HG03520 (cell line): ENCODE data around the gene WLS.
"Not testable (repeated sequence)": the region's sequence is repeated elsewhere in the genome, so short reads cannot be mapped to it uniquely, and the experiment has no call there.

ENCODE experiments used
- ATAC-seq: cut with Tn5 transposase; IDR thresholded peaks from one replicate; pipeline ENCODE4 v1.9.1; 2021; ENCODE audit warnings: mild to moderate bottlenecking, moderate library complexity; ENCODE audit not compliant: unreplicated experiment

Gene WLS

DNA sequence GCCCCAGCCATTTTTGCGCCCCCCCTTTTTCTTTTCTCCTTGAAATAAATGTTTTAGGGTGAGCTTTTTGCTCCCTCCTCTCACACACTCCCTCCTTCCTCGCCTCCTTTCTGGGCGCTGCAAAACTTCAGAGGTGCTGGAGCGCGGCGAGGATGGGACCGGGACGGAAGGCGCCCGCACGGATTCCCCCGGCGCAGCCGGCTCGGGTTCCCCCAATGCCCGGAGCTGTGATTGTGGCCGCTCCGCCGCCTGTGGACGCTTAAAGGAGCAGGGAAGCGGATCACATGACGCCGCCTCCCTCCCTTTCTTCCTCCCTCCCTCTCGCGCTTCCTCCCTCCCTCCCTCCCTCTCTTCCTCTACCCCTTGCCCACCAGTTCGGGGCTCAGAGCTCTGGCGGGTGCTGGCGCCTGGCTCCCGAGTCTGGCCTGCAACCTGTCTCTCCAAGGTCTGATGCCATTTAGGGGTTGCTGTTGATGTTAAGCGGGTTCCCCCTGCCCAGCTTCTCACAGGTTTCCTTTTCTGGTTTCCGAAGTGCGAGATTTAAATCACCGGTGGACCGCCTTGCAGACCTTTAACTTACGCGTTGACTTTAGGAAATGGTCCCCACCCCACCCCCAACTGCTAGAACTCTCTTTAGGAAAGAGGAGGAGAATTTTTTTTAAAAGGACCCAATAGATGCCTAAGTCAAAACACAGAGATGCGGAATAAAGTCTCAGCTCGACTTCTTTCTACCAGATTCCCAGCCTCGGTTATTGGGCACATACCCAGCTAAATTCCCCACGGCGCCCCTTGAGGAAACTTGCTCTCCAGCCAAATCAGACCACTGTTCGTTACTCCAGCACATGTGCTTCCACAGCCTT lies at the start of gene WLS:
TSS of gene WLS (minus strand) at position 235 of the 860 bp plus-strand sequence. CDS start at position 11, 224 bp downstream.
- ATAC-seq, result no peak

DNA sequence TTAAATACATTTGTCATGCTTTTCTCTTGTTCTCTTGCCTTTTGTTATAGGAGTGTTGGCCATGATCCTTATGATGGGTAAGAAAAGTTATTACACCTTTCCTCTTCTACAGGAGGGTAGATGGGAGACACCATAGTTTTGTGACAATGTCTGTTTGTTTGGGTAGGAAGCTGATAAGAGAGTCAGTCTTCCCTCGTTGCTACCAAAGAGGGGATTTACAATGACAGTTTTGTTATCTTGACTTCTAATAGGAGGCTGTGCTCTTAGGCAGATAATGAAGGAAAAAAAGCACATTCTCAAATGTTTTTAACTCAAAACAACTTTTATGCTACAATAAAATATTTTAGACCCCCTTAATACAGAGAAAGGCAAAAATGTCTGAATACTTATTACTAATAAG lies 48.0 kb upstream of the WLS start:
- ATAC-seq, result no peak

DNA sequence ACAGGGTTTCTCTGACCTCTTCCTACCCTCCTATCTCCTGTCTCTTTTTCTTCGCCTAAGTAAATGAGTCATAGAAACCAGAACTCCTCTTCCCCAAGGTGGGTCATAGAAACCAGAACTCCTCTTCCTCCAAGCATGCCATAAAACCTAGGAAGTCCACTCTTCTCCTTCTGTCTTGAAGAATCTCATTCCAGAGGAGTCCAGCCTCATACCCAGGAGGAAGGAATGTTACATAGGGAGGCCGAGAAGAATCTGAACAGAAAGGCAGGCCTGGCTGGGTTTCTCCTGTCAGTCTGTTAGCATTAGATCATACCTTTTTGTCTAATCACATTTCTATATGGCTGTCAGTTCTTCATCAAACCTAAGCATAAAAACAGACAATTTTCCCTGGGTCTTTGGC lies 47.5 kb upstream of the WLS start:
- ATAC-seq, result no peak

DNA sequence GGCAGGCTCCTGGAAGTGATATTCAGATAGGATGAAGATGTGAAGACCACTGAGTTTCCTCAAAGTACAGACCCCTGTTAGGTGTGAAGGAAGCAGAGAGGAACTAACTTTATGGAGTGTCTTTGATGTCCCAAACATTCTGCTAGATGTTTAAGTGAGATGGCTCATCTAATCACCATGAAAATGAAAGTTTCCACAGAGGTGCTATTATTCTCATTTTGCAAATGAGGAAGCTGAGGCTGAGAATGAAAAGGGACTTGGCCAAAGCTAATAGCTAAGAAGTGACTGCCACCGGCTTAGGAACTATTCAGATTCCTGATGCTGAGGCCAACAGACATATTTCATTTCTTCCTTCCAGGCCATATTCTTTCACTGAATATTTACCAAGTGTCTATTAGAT lies 45.9 kb upstream of the WLS start:
- ATAC-seq, result no peak

DNA sequence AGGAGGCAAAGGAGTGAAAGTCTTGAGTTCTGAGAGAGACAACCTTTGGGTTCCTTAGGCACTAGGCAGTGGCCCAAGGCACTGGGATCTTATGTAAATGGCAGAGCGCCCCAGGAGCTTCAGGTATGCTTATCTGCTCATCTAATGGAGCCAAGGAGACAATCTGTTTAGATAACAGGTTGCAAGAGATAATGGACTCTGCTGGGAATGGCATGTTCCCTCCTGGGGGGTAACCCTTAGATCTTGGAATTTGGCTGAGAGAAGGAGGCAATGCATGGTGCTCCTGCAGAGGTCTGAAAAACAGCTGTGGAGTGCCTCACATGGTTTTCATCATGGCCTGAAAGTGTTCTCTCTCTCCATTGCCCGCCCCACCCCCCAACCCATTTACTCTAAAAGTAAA lies 44.1 kb upstream of the WLS start:
- no peak for ATAC-seq

DNA sequence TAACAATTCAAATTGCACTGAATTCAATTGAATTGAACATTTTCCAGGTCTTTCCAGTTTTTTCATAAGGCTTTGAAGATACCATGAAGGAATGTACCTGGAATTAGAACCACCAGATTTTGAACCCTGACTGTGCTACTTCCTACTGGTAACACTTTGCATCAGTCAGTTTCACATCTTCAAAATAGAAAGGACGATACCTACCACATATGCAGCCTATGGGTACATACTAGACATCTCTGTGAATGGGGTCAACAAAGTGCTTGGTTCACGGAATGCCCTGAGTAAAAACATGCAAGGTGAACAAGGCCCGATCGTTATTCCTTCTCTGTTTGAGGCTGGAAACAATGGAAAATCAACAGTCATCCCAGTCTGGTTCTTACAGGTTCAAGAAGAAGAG lies 41.2 kb upstream of the WLS start:
- no peak for ATAC-seq

DNA sequence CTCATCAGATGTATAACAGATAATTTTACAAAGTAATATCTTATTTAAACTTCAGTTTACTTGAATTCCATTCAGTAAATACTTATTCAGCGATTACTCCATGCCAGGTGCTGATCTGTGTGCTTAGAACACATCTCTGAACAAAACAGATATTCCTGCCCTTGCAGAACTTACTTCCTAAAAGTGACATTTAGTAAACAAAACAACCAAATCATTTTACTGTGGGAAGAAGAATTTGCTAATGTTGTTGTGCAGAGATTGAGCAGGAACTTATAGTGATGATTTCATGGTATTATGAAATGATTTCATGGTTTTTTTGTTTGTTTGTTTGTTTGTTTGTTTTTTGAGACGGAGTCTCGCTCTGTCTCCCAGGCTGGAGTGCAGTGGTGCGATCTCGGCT lies 39.3 kb upstream of the WLS start:
- ATAC-seq, result no peak

DNA sequence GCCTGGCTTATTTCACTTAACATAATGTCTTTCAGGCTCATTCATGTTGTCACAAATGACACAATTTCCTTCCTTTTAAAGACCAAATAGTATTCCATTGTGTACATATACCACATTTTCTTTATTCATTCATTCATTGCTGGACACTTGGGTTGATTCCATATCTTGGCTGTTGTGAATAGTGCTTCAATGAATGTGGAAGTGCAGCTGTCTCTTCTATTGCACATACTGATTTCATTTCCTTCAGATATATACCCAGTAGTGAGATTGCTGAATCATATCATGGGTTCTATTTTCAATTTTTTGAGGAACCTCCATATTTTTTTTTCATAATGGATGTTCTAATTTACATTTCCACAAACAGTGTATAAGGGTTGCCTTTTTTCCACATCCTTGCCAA lies 38.6 kb upstream of the WLS start:
- no peak for ATAC-seq

DNA sequence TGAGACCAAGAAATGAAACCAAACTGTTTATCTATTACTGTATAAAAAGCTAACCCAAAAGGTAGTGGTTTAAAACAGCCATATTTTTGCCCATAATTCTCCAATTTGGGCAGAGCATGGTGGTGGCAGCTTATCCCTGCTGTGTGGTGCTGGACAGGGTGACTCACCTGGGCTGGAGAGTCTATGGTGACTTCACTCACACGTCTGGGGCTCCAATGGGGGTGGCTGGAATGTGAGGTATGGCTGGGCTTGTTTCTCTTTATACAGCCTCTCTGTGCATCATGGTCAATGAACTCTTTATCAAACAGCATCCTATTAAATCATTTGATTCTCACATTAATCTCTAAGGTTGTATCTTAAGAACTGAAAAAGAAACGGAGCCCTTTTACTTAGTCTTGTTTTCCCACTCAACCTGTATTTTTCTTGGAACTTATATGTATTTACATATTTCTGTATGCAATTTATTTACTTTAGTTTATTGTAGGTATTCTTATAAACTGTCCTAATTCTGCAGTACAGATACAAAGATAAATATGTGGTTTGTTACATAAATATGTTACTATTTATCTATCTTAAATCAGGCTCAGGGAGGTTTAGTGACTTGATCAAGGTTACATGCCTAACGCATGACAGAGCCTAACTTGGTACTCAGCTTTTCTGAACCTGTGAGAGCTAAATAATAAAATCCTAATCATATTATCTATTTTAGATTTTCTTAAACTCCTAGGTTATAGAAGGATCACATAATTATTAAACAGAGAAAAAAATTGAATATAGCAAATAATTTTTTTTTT lies 37.5 kb upstream of the WLS start:
- ATAC-seq, result no peak

DNA sequence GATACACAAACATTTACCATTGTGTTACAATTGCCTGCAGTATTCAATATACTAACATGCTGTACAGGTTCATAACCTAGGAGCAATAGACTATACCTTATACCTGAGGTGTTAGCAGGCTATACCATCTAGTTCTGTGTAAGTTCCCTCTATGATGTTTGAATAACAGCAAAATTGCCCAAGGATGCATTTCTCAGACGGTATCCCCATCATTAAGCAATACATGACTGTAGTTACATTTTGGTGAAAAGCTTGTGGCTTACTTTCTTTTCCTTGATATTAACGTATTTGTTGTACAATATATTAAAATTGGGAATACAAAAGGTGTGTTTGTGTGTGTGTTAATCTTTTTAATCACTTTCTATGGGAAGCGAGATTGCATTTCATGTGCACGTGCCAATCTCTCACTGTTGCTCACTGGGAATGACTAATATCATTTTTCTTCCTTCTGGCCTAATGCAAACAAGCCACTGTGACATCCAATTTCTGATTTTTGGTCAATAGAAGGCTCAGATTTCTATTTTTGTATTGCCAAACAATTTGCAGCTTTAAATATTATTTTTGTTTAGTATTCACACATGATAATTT lies 36.7 kb upstream of the WLS start:
- ATAC-seq, result no peak

DNA sequence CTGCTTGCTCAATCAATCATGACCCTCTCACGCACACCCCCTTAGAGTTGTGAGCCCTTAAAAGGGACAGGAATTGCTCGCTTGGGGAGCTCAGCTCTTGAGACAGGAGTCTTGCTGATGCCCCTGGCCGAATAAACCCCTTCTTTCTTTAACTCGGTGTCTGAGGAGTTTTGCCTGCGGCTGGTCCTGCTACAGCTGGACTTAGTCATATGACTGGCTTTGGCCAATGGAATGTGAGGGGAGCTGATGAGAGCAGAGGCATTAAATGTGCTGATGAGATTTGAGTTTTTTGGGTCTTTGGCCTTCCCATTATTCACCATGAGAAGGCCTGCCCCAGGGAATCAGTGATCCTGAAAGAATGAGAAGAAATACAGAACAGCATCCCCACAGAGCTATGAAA lies 24.5 kb upstream of the WLS start:
- ATAC-seq, result not testable (repeated sequence)

DNA sequence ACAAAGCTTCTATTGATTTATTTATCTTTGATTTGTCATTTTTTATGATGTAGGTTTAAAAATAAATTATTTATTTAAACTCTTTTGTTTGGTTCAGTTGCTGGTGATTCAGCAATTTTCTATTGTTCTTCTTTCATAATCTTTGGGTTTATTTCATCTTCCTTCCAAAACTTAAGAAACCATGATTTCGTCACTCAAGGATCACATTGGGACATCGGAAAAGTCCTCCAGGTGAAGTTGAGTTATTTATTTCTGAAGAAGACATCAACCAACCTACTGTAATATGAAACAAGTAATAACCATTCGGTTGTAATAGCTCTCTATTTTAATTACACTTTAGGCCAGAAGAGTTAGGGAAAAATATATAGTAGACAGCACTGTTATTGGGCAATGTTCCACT lies 23.0 kb upstream of the WLS start:
- no peak for ATAC-seq

DNA sequence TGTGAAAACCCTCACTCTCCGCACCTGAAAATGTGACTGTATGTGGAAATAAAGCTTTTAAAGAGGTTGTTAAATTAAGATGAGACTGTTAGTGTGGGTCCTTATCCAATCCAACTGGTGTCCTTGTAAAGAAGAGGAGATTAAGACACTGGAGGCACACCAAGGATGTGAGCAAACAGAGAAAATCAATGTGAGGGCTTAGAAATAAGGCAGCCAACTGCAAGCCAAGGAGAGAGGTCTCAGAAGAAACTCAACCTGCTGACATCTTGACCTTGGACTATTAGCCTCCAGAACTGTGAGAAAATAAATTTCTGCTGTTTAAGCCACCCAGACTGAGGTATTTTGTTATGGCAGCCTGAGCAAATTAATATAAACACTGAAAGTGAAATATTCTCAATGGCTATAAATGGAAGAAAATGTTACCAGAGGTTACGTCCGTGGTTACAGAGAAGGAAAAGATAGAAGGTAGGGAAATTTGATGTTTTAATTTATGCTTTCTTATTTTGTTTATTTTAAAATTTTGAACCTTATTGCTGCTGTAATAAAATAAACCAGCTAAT lies 22.4 kb upstream of the WLS start:
- ATAC-seq, result no peak

DNA sequence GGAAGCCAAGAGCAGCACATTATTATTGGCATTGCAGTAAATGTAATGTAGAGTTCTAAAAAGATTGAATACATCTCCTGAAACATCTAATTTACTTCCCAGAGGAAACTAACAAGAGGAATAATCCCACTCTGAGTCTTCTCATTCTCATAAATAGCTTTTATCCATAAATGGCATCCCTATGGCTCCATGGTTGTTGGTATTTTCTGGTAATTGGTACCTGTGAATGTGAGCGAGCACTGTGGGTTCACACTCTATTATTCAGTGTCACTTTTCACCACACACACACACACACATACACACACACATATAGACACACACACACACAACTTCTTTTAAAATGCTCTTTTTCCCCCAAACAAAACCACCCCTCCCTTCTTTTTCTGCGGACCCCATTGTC lies 4.7 kb upstream of the WLS start:
- no peak for ATAC-seq

DNA sequence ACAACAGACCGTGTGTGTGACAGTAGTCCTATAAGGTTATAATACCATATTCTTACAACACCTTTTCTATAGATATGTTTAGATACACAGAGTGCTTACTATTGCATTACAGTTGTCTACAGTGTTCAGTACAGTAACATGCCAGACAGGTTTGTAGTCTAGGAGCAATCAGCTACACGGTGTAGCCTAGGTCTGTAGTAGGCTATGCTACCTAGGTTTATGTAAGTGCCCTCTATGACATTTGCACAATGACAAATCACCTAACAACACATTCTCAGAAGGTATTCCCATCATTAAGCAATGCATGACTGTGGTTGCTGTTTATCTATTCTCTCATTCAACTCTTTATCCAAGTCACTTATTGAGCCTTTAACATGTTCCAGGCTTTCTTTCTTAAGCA lies 1.8 kb upstream of the WLS start:
- ATAC-seq, result no peak

DNA sequence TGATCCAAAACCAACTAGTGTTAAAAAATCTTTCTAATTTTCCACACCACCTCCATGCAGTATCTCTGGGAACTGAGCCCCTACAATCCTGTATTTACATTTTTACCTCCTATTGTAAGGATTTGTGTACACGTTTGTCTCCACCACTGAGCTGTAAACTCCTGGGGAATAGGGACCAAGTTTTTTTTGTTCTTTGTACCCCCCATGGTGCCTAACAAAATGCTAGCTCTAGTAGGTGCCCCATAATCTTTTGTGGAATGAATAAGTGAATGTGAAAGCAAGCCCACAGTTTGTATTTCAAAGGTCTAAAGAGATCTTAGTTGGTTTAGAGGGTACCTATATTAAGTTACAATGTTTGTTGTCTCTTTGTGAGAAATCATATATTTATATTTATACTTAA lies 879 bp upstream of the WLS start:
- no peak for ATAC-seq

DNA sequence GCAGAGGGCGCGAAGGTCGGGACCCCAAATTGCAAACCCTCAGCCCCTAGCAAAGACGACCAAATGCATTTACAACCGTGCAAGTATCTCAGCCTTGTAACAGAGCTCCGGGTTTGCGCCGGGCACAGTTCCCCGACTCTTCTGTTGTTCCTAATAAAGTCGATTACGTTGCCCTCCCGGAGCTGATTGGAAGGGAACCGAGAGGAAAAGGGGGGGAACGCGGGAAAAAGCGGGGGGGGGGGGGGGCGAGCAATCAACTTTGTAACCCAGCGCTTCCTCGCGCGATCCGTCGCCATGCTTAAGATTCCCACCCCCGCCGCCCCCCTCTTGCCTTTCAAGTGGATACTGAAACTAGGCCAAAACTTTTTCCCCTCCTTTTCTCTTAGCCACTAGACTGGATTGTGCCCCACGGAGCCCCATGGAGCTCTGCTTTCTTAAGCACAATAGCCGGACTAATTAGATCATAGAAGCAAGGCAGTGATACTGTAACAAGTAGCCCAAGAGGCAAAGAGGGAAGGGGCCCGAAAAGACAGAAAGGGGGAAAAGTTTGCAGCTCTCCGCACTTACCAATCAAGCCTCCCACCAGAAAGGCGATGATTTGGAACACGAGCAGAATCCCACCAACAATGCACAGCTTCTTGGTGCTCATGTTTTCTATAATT lies 565 bp downstream of the WLS start:
- no peak for ATAC-seq

DNA sequence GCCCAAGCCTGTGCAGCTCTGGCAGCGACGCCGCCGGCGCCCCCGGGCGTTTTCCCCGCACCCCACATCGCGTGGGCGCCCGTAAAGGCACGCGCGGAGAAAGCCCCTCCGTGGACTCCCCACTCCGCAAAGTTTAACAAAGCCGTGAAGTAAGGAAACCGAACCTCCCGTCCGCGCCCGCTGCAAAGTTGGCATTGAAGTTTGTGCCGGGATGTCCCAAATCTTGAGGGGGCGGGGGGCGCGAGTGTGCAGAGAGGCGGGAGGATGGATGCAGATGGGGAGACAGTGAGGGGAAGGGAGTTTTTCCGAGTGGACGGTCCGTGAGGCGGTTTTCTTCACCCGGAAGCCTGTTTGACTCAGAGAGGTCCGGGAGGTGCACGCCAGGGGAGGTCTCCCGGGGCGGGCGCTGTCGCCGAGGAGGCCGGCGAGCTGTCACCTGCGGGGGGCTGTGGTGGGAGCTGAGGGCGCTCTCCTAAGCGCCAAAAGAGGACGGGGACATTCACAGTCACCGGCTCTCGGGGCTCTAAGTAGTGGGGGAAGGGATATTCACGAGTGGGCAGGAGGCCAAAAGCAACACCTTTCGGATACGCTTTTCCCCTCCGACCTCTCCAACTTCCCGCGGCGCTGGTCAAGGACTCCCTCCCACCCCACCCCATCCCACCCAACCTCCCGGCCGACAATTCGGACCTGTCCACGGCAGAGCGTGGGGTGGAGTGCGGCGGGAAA lies 1.3 kb downstream of the WLS start:
- no peak for ATAC-seq

DNA sequence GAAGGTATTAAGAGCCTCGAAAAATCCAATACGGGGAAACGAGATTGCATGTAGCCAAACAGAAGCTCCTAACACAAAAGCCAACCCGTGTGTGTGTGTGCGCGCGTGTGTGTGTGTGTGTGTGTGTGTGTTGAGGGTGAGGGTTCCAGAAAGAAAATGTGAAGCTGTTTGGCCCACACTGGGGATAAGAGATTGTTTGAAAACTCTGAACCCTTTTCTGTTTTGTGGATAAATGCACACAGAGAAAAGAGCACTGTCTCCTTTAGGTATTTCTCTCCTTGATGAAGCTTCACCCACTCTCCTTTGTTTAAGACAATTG lies 1.9 kb downstream of the WLS start:
- no peak for ATAC-seq

DNA sequence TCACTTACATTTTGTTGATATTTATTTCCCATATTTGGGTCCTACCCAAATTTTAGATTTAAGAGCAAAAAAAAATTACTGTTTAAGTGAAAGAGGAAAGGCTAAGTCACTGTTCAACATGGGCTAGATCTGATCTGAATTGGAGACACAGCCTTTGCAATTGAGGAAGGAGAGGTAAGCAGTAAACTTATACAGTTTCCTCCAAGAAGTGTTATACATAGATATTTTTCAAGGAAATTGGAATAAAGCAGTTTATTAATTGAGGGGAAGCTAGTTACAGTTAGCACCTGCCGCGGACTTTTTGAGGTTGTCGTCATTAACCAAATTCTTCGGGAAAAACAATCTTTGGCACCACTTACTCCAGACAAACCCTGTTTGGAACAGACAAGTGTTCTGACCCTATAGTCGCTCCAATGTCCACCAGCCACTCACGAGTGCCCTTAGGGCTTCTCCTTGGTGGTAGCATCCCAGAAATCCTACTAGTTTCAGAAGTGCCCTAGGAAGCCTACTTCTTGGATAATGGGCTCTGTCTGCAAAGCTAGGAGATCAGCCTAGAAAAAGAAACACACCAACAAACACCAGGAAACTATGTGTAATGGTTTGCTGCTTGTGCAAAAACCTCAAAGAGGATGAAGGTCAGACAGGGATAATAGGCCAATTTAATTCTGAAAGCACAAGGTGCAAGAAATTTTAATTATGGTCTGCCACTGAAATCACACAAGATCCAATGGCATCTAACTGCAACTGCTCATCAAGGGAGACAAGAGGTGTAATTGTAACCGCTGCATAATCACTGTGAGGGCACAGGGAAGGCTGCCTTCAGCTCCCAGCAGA lies 2.5 kb downstream of the WLS start:
- ATAC-seq, result no peak
